NCI-H2196 (cell line): Measurements from ENCODE around the gene ACAA1.
"Not testable (repeated sequence)": the region's sequence is repeated elsewhere in the genome, so short reads cannot be mapped to it uniquely, and the experiment has no call there.

Experiments
- DNase-seq: peaks from one replicate; lab custom pipeline; 2025; ENCODE audit not compliant: unreplicated experiment; lab: John Stamatoyannopoulos, UW

ACAA1 gene

GRCh38 chr3:38083871-38084333, 53.0 kb downstream of the ACAA1 start:
- no peak for DNase-seq

GRCh38 chr3:38083254-38083653, 53.7 kb downstream of the ACAA1 start:
- DNase-seq, result not testable (repeated sequence)

- DNase-seq, result not testable (repeated sequence)
Observed at GRCh38 chr3:38082296-38082695, 54.6 kb downstream of the ACAA1 start.

GRCh38 chr3:38077073-38077472, 59.9 kb downstream of the ACAA1 start:
- DNase-seq, result not testable (repeated sequence)
